ENCODE results near the gene NFIC. TPM values are rescaled to one million over a fixed set of nuclear protein-coding genes. Genes with fewer than 3 reads are reported as not detected.

The NFIC gene
- total RNA-seq, 2 experiments from 2014 or later: 1.5 to 1.7 TPM

DNA sequence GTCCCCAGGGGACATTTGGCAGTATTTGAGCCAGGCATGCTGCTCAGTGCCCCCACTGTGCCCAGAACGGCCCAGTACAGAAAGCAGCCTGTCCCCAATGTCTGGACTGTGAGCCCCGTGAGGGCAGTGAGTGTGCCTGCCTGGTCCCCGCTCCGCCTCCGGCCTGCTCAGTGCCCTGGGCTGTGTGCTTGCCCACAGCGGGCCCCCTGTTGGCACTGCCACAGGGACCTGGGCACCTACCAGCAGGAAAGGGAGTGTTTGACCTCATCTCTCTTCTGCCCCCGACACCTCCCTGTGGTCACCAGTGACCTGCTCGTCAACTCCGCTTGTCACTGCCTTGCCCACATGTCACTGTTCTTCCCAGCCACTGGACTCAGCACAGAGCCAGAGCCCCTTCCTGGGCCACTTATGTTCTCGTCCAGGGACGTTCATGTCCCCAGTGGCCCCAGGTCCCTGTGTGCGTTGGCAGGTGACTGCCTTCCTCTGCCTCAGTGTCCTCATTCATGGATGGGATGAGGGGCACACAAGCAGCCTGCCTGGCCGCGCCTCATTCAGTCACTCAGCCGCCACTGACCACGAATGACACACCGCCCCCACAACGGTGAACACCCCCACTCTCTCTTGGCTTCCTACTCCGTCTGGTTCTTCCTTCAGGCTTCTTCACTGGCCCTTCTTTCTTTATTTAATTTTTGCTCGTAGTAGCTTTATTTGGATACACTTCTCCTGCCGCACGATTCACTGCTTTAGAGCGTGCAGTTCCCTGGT lies 142.6 kb downstream of the NFIC start:
- Histone ChIP-seq H3K36me3 (ENCODE audit: insufficient read depth, low read length) (peaks cover 33% of the 10 kb centered on the region; the same call in 1 of the 2 replicates), H3K4me1 (ENCODE audit: insufficient read depth, low read length, poor library complexity, severe bottlenecking) (peaks cover 22% of the 10 kb centered on the region), H3K79me2 (ENCODE audit: insufficient read depth, low read depth, low read length) (peaks cover 31% of the 10 kb centered on the region), H3K27ac (ENCODE audit: low read depth, low read length, poor library complexity, severe bottlenecking) (no peak overlapping the region), H2AFZ (ENCODE audit: low read length) (no peak overlapping the region), H3K9me2 (ENCODE audit: insufficient read depth, low read length) (no peaks in the 10 kb centered on the region), H3K4me3 (ENCODE audit: low read depth, low read length, poor library complexity, severe bottlenecking) (no peak overlapping the region), H3K4me2 (ENCODE audit: low read length) (no peak overlapping the region; the same call in 1 of the 2 replicates), H3K9me3 (ENCODE audit: low read length) (no peaks in the 10 kb centered on the region), H4K20me1 (ENCODE audit: insufficient read depth, low read length) (peaks cover 3% of the 10 kb centered on the region; the same call in 1 of the 2 replicates)
- DNase-seq (ENCODE audit: low spot score): no peak
- intact Hi-C loops (cut with micrococcal nuclease; ENCODE audit: unreplicated experiment): loop anchor here (5.0 kb wide), 1 partner anchor 63 kb away; the partner anchor contains the start of gene HMG20B
- TF ChIP-seq EZH2phosphoT487 (IDR thresholded peaks at IDR 0.05; ENCODE audit: borderline replicate concordance, low read depth, low read length): no peak
- TF ChIP-seq, protein P1, sequence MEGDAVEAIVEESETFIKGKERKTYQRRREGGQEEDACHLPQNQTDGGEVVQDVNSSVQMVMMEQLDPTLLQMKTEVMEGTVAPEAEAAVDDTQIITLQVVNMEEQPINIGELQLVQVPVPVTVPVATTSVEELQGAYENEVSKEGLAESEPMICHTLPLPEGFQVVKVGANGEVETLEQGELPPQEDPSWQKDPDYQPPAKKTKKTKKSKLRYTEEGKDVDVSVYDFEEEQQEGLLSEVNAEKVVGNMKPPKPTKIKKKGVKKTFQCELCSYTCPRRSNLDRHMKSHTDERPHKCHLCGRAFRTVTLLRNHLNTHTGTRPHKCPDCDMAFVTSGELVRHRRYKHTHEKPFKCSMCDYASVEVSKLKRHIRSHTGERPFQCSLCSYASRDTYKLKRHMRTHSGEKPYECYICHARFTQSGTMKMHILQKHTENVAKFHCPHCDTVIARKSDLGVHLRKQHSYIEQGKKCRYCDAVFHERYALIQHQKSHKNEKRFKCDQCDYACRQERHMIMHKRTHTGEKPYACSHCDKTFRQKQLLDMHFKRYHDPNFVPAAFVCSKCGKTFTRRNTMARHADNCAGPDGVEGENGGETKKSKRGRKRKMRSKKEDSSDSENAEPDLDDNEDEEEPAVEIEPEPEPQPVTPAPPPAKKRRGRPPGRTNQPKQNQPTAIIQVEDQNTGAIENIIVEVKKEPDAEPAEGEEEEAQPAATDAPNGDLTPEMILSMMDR (conservative IDR thresholded peaks at IDR 0.05; ENCODE audit: low read length): no peak
- CTCF ChIA-PET (ENCODE audit: unreplicated experiment): no interaction called here
- POLR2A ChIA-PET: no interaction called here
- no TSS peak for BruUV-seq (replicated peaks)

DNA sequence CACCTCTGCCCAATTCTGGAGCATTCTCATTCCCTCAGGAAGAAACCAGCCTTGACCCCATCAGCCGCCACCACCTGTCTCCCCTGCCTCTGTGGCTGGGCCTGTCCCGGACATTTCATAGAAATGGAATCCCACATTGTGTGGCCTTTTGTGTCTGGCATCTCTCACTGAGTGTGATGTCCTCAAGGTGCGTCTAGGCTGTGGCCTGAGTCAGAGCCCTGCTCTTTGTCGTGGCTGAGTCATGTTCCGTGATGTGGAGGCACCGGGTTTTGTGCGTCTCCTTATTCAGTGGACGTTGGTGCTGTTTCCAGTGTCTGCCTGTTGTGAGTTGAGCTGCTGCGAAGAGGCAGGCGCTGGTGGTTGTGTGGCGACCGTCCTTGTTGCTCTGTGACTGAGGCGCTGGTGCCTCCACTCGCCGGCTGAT lies 143.2 kb downstream of the NFIC start:
- ChIA-PET POLR2A (no interaction called here), CTCF (ENCODE audit: unreplicated experiment) (no interaction called here)
- no peak overlapping the region for H3K4me2 ChIP-seq (ENCODE audit: low read length)
- peaks cover 33% of the 10 kb centered on the region; the same call in 1 of the 2 replicates for H3K36me3 ChIP-seq (ENCODE audit: insufficient read depth, low read length)
- no TSS peak for BruUV-seq (replicated peaks)
- H2AFZ ChIP-seq (ENCODE audit: low read length): no peak overlapping the region
- H3K9me2 ChIP-seq (ENCODE audit: insufficient read depth, low read length): no peaks in the 10 kb centered on the region
- peaks cover 3% of the 10 kb centered on the region; the same call in 1 of the 2 replicates for H4K20me1 ChIP-seq (ENCODE audit: insufficient read depth, low read length)
- DNase-seq (ENCODE audit: low spot score): no peak
- TF ChIP-seq EZH2phosphoT487 (IDR thresholded peaks at IDR 0.05; ENCODE audit: borderline replicate concordance, low read depth, low read length): no peak
- TF ChIP-seq, protein P1 (conservative IDR thresholded peaks at IDR 0.05; ENCODE audit: low read length): no peak
- peaks cover 18% of the 10 kb centered on the region for H3K4me1 ChIP-seq (ENCODE audit: insufficient read depth, low read length, poor library complexity, severe bottlenecking)
- peaks cover 31% of the 10 kb centered on the region for H3K79me2 ChIP-seq (ENCODE audit: insufficient read depth, low read depth, low read length)
- intact Hi-C loops (cut with micrococcal nuclease; ENCODE audit: unreplicated experiment): loop anchor here (5.0 kb wide), 1 partner anchor 63 kb away; the partner anchor contains the start of gene HMG20B
- no peak overlapping the region for H3K27ac ChIP-seq (ENCODE audit: low read depth, low read length, poor library complexity, severe bottlenecking)
- H3K4me3 ChIP-seq (ENCODE audit: low read depth, low read length, poor library complexity, severe bottlenecking): no peak overlapping the region
- no peaks in the 10 kb centered on the region for H3K9me3 ChIP-seq (ENCODE audit: low read length)

DNA sequence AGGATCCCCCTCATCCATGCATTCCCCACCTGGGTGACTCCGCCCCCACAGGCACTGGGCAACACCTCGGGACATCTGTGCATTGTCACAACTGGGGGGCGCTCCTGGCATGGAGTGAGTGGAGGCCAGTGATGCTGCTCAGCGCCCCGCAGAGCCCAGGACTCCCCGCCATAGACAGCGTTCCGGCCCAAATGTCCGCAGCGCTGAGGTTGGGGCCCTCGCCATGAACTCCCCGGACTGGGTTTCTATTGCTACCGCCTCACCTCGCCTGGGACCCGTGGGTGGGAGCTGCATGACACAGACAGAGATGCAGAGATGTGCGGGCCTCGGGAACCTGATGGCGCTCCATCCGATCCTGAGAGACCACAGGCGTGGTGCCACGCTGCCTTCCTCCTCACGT lies 144.3 kb downstream of the NFIC start:
- Histone ChIP-seq H3K79me2 (ENCODE audit: insufficient read depth, low read depth, low read length) (peaks cover 31% of the 10 kb centered on the region), H3K36me3 (ENCODE audit: insufficient read depth, low read length) (peaks cover 33% of the 10 kb centered on the region; the same call in 1 of the 2 replicates), H3K4me2 (ENCODE audit: low read length) (no peak overlapping the region), H3K27ac (ENCODE audit: low read depth, low read length, poor library complexity, severe bottlenecking) (no peak overlapping the region), H3K9me3 (ENCODE audit: low read length) (no peaks in the 10 kb centered on the region), H3K9me2 (ENCODE audit: insufficient read depth, low read length) (no peaks in the 10 kb centered on the region), H2AFZ (ENCODE audit: low read length) (no peak overlapping the region), H3K4me1 (ENCODE audit: insufficient read depth, low read length, poor library complexity, severe bottlenecking) (peaks cover 10% of the 10 kb centered on the region), H4K20me1 (ENCODE audit: insufficient read depth, low read length) (peaks cover 3% of the 10 kb centered on the region; the same call in 1 of the 2 replicates), H3K4me3 (ENCODE audit: low read depth, low read length, poor library complexity, severe bottlenecking) (no peak overlapping the region)
- ChIA-PET POLR2A (no interaction called here), CTCF (ENCODE audit: unreplicated experiment) (no interaction called here)
- no TSS peak for BruUV-seq (replicated peaks)
- intact Hi-C loops (cut with micrococcal nuclease; ENCODE audit: unreplicated experiment): no loop called here
- no peak for TF ChIP-seq EZH2phosphoT487 (IDR thresholded peaks at IDR 0.05; ENCODE audit: borderline replicate concordance, low read depth, low read length)
- TF ChIP-seq, protein P1 (conservative IDR thresholded peaks at IDR 0.05; ENCODE audit: low read length): no peak
- DNase-seq (ENCODE audit: low spot score): no peak
